K562 (cell line): ENCODE results near the gene NFATC4. TPM values are rescaled to one million over a fixed set of nuclear protein-coding genes. Genes with fewer than 3 reads are reported as not detected.

Source experiments
- CEBPB ChIP-seq: fragments of 450-650 bp; IDR thresholded peaks from 2 replicates; pipeline ENCODE4 v1.6.1; 2016; ENCODE audit warnings: missing genetic modification characterization, missing compliant biosample characterization
- DNMT1 ChIP-seq: fragments of 450-650 bp; IDR thresholded peaks from 2 replicates; pipeline ENCODE4 v1.6.1; 2016; ENCODE audit warnings: antibody characterized with exemption, mild to moderate bottlenecking
- FOXK1 ChIP-seq: sonication (generic); formaldehyde crosslinking; IDR thresholded peaks from 2 replicates; pipeline ENCODE4 v1.8.0; 2022; ENCODE audit warnings: missing genetic modification reagents, mild to moderate bottlenecking, borderline replicate concordance
- FOXP1 ChIP-seq: sonication (generic); formaldehyde crosslinking; IDR thresholded peaks from 2 replicates; pipeline ENCODE4 v1.8.0; 2022; ENCODE audit warnings: mild to moderate bottlenecking, missing genetic modification reagents
- GATAD2A ChIP-seq: fragments of 450-650 bp; IDR thresholded peaks from 2 replicates; pipeline ENCODE4 v1.6.1; 2017
- KDM4B ChIP-seq, 2 experiments: fragments of 450-650 bp in 1 of 2; sonication (generic) in 1 of 2; IDR thresholded peaks; 2 replicates each; pipeline ENCODE4 v1.6.1; 2016 to 2017; ENCODE audit warnings: borderline replicate concordance in 2 of 2, antibody characterized with exemption in 1 of 2, low read depth in 1 of 2, mild to moderate bottlenecking in 1 of 2
- LEF1 ChIP-seq: fragments of 450-650 bp; IDR thresholded peaks from 2 replicates; pipeline ENCODE4 v1.6.1; 2016; ENCODE audit warnings: mild to moderate bottlenecking
- RCOR1 ChIP-seq, 2 experiments: IDR thresholded peaks; 2 replicates each; pipeline ENCODE4 v1.6.1; 2012; ENCODE audit warnings: low read depth in 2 of 2, low read length in 2 of 2, borderline replicate concordance in 1 of 2, improper control_type of control experiment in 1 of 2
- SMARCC2 ChIP-seq: fragments of 450-650 bp; IDR thresholded peaks from 2 replicates; pipeline ENCODE4 v1.6.1; 2017; ENCODE audit warnings: antibody characterized with exemption, moderate library complexity, mild to moderate bottlenecking, low read depth
- ZNF717 ChIP-seq: fragments of 250-450 bp; sonication (Bioruptor Pico); IDR thresholded peaks from 2 replicates; pipeline ENCODE4 v1.5.0; 2021
- polyA plus RNA-seq, 8 experiments: library from polyadenylated mRNA; depleted of rRNA in 4 of 8; stranded (reverse) in 5 of 8; unstranded in 3 of 8; fragments of >200 nt; fragmentation: Nextera tagmentation in 2 of 8; fragmentation: Illumina TruSeq in 1 of 8; extraction: Ambion mirVana in 2 of 8; extraction: Trizol in 1 of 8; gene quantifications; 2 replicates each; pipeline versions ENCODE4 v1.2.1 to v1.2.3, GENCODE V29; 2011 to 2014; ENCODE audit warnings: inconsistent platforms in 1 of 8, missing spikeins in 1 of 8
- total RNA-seq, 7 experiments: library from RNA; depleted of rRNA in 6 of 7; stranded (reverse); fragments of >200 nt in 6 of 7; fragmentation: Illumina TruSeq in 2 of 7; extraction: Trizol in 2 of 7; gene quantifications; 2 replicates each; pipeline versions ENCODE4 v1.2.1 to v1.2.3, GENCODE V29; 2011 to 2021; ENCODE audit warnings: low replicate concordance in 1 of 7
- TF ChIP-seq, protein P1 (sequence below): fragments of 250-450 bp; sonication (Bioruptor Pico); IDR thresholded peaks from 2 replicates; pipeline ENCODE4 v1.4.0; 2020; ENCODE audit warnings: borderline replicate concordance
- TF ChIP-seq, protein P2 (sequence below): sonication (generic); IDR thresholded peaks from 2 replicates; pipeline ENCODE4 v1.6.1; 2016
- TF ChIP-seq, protein P3 (sequence below): fragments of 450-650 bp; IDR thresholded peaks from 2 replicates; pipeline ENCODE4 v1.6.1; 2017; ENCODE audit warnings: antibody characterized with exemption
- TF ChIP-seq, protein P4 (sequence below): IDR thresholded peaks from 3 replicates; pipeline ENCODE4 v1.6.1; 2011; ENCODE audit warnings: borderline replicate concordance, mild to moderate bottlenecking, moderate library complexity; ENCODE audit not compliant: insufficient read length; ENCODE audit errors: extremely low read depth
- TF ChIP-seq, protein P5 (sequence below): sonication (generic); formaldehyde crosslinking; IDR thresholded peaks from 2 replicates; pipeline ENCODE4 v1.5.0; 2020; ENCODE audit warnings: missing genetic modification reagents
- TF ChIP-seq, protein P6 (sequence below), 2 experiments: IDR thresholded peaks; 2 replicates each; pipeline ENCODE4 v1.6.1; 2012; ENCODE audit warnings: improper control_type of control experiment in 2 of 2, low read depth in 2 of 2, low read length in 2 of 2, borderline replicate concordance in 1 of 2

The NFATC4 gene
- total and polyA plus RNA-seq, 9 of the 15 experiments (the other 6 are each of a cell fraction or from before 2014, with no cell fraction given) = 0.25 to 3.8 (median 0.78) TPM; not detected in 1

DNA sequence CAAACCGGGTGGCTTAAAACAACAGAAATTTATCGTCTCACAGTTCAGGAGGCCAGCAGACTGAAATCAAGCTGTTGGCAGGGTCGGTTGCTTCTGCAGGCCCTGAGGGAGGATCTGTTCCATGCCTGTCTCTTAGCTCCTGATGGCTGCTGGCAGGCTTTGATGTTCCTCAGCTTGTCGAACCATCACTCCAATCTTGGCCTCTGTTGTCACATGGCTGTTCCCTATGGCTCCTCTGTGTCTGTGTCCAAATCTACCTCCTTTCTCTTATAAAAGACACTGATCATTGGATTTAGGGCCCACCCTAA is 14.0 kb downstream of the NFATC4 start (continued):
- TF ChIP-seq CEBPB (tag) (no peak), GATAD2A (no peak), RCOR1 (IDR thresholded peaks at IDR 0.05; ENCODE audit: borderline replicate concordance in 1 of 2, low read depth in 2 of 2, low read length in 2 of 2) (no peak), SMARCC2 (no peak), LEF1 (no peak), ZNF717 (CRISPR knock-in tag) (no peak), FOXP1 (CRISPR knock-in tag) (no peak), DNMT1 (no peak), KDM4B (IDR thresholded peaks at IDR 0.05; ENCODE audit: borderline replicate concordance in 2 of 2, low read depth in 1 of 2) (no peak), FOXK1 (CRISPR knock-in tag) (no peak)
- TF ChIP-seq, protein P1, sequence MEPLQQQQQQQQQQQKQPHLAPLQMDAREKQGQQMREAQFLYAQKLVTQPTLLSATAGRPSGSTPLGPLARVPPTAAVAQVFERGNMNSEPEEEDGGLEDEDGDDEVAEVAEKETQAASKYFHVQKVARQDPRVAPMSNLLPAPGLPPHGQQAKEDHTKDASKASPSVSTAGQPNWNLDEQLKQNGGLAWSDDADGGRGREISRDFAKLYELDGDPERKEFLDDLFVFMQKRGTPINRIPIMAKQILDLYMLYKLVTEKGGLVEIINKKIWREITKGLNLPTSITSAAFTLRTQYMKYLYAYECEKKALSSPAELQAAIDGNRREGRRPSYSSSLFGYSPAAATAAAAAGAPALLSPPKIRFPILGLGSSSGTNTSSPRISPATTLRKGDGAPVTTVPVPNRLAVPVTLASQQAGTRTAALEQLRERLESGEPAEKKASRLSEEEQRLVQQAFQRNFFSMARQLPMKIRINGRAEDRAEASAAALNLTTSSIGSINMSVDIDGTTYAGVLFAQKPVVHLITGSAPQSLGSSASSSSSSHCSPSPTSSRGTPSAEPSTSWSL = no peak
- TF ChIP-seq, protein P2, sequence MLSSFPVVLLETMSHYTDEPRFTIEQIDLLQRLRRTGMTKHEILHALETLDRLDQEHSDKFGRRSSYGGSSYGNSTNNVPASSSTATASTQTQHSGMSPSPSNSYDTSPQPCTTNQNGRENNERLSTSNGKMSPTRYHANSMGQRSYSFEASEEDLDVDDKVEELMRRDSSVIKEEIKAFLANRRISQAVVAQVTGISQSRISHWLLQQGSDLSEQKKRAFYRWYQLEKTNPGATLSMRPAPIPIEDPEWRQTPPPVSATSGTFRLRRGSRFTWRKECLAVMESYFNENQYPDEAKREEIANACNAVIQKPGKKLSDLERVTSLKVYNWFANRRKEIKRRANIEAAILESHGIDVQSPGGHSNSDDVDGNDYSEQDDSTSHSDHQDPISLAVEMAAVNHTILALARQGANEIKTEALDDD = no peak
- TF ChIP-seq, protein P3, sequence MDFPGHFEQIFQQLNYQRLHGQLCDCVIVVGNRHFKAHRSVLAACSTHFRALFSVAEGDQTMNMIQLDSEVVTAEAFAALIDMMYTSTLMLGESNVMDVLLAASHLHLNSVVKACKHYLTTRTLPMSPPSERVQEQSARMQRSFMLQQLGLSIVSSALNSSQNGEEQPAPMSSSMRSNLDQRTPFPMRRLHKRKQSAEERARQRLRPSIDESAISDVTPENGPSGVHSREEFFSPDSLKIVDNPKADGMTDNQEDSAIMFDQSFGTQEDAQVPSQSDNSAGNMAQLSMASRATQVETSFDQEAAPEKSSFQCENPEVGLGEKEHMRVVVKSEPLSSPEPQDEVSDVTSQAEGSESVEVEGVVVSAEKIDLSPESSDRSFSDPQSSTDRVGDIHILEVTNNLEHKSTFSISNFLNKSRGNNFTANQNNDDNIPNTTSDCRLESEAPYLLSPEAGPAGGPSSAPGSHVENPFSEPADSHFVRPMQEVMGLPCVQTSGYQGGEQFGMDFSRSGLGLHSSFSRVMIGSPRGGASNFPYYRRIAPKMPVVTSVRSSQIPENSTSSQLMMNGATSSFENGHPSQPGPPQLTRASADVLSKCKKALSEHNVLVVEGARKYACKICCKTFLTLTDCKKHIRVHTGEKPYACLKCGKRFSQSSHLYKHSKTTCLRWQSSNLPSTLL = no peak
- TF ChIP-seq, protein P4, sequence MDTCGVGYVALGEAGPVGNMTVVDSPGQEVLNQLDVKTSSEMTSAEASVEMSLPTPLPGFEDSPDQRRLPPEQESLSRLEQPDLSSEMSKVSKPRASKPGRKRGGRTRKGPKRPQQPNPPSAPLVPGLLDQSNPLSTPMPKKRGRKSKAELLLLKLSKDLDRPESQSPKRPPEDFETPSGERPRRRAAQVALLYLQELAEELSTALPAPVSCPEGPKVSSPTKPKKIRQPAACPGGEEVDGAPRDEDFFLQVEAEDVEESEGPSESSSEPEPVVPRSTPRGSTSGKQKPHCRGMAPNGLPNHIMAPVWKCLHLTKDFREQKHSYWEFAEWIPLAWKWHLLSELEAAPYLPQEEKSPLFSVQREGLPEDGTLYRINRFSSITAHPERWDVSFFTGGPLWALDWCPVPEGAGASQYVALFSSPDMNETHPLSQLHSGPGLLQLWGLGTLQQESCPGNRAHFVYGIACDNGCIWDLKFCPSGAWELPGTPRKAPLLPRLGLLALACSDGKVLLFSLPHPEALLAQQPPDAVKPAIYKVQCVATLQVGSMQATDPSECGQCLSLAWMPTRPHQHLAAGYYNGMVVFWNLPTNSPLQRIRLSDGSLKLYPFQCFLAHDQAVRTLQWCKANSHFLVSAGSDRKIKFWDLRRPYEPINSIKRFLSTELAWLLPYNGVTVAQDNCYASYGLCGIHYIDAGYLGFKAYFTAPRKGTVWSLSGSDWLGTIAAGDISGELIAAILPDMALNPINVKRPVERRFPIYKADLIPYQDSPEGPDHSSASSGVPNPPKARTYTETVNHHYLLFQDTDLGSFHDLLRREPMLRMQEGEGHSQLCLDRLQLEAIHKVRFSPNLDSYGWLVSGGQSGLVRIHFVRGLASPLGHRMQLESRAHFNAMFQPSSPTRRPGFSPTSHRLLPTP = no peak
- TF ChIP-seq, protein P5, sequence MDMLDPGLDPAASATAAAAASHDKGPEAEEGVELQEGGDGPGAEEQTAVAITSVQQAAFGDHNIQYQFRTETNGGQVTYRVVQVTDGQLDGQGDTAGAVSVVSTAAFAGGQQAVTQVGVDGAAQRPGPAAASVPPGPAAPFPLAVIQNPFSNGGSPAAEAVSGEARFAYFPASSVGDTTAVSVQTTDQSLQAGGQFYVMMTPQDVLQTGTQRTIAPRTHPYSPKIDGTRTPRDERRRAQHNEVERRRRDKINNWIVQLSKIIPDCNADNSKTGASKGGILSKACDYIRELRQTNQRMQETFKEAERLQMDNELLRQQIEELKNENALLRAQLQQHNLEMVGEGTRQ (CRISPR knock-in tag) = no peak
- TF ChIP-seq, protein P6, sequence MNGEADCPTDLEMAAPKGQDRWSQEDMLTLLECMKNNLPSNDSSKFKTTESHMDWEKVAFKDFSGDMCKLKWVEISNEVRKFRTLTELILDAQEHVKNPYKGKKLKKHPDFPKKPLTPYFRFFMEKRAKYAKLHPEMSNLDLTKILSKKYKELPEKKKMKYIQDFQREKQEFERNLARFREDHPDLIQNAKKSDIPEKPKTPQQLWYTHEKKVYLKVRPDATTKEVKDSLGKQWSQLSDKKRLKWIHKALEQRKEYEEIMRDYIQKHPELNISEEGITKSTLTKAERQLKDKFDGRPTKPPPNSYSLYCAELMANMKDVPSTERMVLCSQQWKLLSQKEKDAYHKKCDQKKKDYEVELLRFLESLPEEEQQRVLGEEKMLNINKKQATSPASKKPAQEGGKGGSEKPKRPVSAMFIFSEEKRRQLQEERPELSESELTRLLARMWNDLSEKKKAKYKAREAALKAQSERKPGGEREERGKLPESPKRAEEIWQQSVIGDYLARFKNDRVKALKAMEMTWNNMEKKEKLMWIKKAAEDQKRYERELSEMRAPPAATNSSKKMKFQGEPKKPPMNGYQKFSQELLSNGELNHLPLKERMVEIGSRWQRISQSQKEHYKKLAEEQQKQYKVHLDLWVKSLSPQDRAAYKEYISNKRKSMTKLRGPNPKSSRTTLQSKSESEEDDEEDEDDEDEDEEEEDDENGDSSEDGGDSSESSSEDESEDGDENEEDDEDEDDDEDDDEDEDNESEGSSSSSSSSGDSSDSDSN (IDR thresholded peaks at IDR 0.05; ENCODE audit: borderline replicate concordance in 1 of 2, low read depth in 2 of 2, low read length in 2 of 2) = no peak
